SIG-M5 (cell line): ENCODE results near the gene UBR7.
"Not testable (repeated sequence)": the region's sequence is repeated elsewhere in the genome, so short reads cannot be mapped to it uniquely, and the experiment has no call there.

Experiments
- DNase-seq: peaks from one replicate; lab custom pipeline; 2025; lab: John Stamatoyannopoulos, UW

The UBR7 gene

DNA sequence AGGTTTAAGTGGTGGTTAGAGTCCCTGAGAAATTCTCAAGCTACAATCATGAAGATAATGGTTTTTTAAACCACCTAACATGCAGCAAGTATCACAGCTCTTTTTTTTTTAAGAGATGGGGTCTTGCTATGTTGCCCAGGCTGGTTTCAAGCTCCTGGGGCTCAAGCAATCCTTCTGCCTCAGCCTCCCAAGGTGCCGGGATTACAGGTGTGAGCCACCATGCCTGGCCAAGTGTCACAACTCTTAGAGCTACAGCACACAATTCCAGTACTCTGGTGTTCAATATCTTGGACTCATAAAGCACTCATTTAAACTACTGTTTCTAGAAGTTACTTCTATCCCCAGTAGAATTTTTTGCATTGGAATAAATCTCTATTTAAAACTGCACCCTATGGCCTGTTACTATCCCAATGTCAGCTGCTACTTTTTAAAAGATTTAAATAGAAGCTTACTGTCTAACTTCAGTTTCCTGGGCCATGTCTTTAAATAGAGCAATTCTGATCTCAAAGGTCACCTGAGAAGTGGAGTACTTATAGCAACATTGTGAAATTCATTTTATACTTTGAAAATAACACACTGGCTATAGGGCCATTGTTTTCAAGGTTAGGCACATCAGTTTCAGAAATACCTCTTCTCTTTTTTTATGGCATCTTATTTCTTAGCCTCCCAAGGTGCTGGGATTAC lies 11.6 kb upstream of the UBR7 start:
- DNase-seq = no peak

DNA sequence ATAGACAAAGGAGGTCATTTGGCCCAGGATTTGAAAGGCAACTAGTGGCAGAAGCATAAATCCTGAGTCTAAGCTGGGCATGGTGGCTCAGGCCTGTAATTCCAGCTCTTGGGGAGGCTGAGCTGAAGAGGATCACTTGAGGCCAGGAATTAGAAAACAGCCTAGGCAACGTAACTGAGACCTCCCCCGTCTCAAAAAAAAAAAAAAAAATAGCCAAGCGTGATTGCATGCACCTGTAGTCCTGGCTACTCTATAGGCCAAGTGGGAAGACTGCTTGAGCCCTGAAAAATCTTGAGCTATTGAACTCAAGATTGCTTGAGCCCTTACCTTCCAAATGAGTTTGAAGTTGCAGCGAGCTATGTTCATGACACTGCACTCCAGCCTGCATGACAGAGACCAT lies 8.0 kb upstream of the UBR7 start:
- no peak for DNase-seq

DNA sequence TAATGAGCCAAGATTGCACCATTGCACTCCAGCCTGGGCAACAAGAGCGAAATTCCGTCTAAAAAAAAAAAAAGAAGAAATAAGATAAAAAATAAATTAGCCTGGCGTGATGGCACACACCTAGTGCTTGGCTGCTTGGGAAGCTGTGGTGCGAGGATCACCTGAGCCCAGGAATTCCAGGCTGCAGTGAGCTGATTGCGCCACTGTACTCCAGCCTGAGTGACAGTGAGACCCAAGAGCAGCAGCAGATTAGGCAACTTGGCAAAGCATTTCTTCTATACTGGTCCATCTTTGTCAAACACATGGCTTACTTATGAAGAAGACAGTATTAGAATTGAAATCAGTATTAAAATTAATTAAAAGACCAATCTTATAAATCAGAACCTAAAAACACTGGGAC lies 6.5 kb upstream of the UBR7 start:
- no peak for DNase-seq

DNA sequence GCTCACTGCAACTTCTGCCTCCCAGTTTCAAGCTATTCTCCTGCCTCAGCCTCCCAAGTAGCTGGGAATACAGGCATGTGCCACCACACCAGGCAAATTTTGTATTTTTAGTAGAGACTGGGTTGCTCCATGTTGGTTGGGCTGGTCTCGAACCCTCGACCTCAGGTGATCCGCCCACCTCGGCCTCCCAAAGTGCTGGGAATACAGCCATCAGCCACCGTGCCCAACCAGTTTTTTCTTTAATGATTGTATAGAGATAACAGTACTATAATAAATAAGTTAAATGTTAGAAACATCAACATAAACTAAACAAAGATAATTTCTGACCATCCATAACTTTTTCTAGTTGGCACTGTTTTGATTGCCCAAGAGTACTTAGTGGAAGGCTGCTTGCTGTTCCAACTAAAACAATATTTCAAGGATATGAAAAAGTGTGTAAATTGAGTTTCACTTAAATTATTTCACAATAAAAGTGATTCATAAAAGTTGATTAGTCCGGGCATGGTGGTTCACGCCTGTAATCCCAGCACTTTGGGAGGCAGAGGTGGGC lies 5.8 kb upstream of the UBR7 start:
- DNase-seq = no peak

DNA sequence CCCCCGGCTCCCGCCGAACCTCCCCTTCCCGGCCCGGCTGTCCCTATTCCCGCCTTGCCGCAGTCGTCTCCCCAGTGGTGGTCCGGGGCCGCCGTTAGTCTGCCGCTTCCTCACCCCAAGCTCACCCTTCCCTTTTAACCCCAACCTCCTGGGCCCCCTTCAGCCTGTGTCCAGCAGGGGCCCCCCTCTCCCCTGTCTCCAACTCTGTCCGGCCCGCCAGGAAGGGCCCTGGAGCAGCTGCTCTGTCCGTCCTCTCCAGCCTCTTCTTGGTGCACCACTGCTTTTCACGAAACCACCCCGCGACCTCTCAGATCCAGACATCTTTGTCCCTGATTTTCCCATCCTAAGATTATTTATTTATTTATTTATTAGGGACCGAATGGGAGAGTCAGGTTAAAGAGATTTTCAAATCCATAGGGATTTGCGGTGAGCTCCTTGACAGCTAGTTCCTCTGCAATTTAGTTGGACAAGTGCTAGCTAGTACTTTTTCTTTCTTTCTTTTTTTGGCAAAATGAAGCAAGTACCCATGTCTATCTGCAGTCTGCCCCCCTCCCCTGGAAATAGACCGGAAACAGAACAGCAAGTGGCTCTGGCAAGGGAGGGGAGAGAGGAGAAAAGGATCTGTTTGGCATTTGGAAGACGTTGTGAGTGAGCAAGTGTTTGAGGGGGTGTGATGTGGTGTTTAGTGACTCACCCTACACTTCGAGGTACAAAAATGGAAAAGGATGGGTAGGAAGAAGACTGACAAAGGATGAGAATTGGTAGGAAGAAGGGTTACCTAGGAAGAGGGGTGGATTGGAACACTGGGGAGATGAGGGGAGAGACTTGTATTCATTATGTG lies 632 bp downstream of the UBR7 start:
- DNase-seq = peak; percentile 22

DNA sequence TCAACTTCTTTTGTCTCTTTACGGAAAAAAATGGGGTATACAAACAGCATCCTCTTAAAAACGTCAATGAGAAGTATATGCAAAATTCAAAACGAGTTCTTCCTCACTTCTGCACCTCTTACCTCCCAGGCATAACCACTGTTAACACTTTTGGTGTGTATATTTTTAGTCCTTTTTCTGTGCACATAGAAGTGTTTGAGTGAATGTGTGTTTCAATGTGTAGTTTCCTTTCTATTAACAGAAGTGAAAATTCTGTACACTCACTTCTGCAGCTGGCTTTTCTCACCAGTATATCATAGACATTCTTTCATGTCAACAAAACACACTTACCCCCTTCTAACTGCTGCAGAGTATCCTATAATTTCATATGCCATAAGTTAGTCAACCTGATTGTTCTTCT lies 5.4 kb downstream of the UBR7 start:
- DNase-seq = no peak

DNA sequence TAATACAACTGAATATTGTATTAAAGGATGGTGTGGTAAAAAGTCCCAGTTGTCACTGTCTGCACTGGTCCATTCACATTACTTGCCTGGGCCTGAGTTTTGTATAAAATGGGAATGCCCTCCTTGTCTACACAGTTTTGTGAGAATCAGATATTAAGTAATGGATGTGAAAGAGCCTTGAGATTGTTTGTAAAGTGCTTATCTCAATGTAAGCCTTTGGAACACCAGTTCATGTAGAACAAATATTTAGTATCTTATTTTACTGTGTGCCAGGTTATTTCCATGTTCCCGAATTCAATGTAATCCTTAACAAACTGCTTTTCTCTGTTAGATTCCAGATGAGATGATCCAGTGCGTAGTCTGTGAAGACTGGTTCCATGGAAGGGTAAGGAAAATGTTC lies 7.5 kb downstream of the UBR7 start:
- no peak for DNase-seq

DNA sequence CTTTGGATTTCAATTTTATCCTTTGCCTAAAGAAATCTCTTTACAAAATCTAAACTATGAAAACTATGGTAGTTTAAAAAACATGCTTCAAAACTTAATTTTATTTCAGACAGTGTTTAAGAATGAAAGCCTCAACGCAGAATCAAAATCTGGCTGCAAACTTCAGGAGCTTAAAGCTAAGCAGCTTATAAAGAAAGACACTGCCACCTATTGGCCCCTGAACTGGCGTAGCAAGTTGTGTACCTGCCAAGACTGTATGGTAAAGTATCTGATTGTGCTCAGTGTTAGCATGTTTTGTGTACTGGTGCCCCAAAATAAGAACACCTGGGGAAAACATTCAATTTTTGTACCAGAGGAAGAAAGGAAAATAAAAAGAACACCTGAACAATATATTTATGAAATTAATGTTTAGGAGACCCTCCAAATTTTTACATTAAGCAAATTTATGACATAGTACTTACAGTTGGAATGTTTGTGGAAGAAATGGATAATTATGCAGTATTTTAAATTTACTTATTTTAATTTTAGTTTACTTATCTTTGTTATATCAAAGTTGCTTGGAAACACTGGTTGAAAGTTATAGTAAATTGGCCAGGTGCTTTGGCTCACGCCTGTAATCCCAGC lies 12.2 kb downstream of the UBR7 start:
- no peak for DNase-seq

DNA sequence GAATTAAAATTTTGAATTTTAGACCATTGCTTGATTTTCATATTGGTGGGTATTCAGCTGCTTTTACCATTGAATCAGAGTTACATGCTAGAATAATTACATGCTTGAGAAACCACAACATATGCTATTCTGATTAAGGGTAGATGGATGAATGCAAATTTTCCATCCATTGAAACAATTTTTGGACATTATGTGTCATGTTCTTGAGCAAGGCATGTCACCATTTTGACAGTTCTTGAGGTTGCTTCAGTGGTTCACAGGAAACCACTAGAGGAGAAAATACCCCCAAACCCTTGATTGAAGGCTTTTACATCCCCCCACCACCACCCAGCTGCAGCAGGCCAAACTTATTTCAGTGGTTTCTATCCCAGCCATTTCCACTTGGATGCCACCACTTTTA lies 13.5 kb downstream of the UBR7 start:
- no peak for DNase-seq

DNA sequence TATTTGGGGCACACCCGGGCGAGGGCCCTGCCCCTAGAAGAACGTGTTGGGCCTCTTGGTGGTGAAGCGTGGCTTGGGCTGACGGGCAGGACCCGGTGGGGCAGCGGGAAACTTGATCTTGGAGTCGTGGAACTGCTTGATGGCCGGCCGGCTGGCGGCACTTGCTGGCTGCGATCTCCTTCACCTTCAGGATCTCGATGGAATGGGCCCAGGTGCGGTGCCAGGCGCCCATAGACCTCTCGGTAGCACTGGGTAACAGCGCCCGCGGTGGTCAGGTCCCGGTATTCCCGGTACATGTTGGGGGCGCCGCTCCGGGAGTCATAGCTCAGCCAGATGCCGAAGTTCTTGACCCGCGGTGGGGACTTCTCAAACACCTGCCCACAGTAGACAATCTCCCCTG lies 16.5 kb downstream of the UBR7 start:
- DNase-seq = no peak

DNA sequence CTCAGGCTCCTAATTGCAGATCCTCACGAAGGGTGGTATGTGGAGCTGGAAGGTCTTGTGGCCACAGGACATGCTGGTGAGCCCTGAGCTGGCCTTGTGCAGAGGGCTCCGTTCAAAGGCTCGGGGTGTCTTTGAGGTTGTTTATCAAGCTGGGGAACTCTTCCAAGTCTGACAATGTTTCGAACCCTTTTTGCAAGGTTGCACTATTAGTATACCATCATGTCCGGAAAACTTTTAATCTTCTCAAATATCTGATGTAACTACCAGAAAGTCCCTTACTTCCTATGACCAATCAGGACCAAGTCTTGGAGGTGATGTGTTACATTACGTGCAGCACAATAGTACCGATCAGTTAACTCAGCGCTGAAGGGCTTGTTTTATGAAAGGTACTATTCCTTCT lies 21.5 kb downstream of the UBR7 start:
- DNase-seq = no peak

DNA sequence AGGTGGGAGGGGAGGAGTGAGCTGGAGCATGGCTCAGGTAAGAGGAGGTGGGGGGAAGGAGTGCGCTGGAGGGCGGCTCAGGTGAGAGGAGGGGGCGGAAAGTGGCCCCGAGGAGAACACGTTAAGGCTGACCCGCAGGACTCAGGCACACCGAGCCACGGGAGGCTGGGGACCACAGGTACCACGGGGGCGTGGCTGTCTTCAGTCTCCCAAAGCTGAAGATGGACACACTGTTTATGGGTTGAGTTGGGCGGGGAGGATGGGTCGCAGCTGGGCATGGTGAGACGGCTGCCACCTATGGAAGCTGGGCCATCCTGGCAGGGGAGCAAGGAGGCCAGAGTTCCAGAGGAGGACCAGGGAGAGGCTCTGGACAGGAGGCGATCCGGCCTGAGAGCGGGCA lies 23.5 kb downstream of the UBR7 start:
- DNase-seq = no peak

DNA sequence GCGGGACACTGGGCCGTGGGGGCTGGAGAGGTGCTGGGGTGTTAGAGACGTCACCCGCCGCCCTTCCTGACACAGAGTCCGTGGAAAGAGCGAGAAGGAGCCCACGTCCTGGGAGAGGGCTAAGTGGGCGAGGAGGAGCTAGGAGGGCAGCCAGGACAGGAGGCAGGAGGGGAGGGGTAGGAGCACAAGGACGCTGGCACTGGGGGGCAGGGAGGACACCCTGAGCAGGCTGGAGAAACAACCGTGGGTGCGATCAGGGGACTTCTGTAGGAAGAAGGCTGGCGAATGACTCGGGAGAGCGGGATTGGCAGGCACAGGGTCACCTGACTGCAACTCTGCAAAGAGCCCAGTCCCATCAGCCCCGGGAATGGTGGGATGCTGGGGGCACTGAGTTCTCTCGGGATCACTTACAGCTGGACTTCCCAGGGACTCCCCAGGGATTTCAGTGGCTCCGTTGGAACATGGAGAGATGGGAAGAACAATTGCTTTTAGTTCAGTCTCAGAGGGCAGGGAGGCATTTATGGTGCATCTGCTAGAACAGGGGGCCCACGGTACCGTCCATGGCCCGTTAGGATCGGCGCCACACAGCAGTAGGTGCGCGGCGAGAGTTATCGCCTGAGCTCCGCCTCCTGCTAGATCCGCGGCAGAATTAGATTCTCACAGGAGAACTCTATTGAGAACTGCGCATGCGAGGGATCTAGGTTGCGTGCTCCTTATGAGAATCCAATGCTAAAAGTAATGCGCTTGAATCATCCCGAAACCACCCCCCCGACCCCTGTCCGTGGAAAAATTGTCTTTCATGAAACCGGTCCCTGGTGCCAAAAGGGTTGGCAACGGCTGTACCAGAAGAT lies 24.3 kb downstream of the UBR7 start:
- DNase-seq = no peak

DNA sequence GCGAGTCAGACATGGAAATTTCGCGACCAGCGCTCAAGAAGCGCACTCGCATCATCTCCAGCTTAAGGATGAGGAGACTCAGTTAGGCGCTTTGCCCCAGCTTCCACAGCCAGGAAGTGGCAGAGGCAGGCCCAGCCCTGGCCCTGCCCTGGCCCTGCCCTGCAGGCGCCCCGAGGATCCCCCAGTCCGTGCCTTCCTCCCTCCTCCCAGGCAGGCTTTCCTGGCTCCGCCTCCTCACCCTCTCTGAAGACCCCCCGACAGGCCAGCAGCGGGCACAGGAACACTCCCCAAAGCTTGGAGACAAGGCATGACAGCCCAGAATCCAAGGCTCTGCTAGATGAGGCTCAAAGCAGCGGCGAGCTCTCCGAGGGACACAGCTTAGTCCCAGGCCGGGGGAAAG lies 25.1 kb downstream of the UBR7 start:
- no peak for DNase-seq

DNA sequence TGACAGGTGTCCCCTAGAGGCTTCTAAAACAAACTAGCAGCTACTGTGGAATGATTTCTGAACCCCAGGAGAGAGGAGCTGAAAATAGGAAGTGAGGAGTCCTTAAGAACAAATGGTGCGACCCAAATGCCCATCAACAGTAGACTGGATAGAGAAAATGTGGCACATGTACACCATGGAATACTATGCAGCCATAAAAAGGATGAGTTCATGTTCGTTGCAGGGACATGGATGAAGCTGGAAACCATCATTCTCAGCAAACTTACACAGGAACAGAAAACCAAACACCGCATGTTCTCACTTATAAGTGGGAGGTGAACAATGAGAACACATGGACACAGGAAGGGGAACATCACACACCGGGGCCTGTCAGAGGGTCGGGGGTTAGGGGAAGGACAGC lies 26.0 kb downstream of the UBR7 start:
- not testable (repeated sequence) for DNase-seq

DNA sequence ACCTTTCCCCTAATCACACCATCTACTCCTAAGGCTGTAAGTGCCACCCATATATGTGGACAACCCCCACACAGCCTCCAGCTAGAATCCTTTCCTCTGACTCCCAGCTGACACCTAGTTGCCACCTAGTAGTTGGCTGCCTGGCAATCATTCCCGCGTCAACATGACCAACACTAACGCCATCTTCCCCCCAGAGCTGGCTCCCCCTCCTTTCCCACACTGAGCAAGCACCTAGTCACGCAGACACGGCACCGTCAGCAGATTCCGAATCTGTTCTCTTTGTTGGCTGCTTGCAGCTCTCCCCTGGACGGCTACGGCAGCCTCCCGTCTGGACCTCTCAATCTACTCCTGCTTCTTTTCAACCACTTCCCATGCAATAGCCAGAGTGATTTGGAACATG lies 27.7 kb downstream of the UBR7 start:
- no peak for DNase-seq

DNA sequence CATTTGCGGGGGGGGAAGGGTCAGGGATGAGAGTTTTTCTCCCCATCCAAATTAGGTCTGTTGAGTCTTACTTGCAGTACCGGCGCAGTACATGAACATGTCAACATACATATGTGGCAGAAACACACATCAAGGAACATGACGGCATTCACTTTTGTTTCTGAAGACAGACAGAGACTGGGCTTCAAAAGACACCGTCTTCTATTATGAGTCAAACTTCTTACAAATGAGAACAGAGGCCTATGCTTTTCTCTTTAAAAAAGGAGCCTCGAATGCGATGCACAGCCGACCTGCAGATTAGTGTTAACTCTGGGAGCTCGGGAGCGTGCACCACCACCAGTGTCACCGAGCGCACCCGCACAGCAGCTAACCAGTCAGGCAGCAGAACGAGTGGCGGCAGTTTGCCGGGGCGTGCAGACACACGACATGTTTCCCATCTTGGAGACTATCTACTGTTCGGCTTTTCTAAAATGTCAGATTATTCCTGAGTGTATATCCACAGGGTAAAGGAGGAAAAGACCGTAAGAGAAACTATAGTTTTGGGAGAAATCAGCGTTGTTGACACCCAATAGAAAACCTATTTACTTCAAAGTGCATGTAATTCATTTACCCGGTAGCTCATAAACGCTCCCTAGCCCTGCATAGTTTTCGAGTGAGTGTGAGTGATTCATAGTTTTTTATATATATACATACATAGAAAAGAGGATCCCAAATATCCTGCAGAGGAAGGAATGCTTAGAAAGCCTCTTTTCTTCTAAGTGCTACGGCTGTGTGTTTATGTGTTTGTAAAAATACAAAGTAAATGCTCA lies 33.0 kb downstream of the UBR7 start:
- DNase-seq = no peak

DNA sequence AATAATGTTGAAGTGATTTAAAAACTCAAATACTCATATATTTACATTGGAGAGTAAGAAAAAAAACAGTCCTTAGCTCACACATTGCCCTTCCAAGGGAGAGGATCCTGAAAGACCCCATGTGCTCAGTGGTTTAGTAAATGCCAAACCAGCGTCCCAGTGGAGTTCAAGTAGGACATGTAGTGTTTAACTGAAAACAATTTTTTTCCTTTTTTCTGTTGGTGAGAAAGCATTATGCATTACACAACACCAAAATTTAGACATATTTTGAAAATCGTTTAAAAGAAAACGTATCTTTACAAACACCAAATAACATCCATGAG lies 33.6 kb downstream of the UBR7 start:
- no peak for DNase-seq

DNA sequence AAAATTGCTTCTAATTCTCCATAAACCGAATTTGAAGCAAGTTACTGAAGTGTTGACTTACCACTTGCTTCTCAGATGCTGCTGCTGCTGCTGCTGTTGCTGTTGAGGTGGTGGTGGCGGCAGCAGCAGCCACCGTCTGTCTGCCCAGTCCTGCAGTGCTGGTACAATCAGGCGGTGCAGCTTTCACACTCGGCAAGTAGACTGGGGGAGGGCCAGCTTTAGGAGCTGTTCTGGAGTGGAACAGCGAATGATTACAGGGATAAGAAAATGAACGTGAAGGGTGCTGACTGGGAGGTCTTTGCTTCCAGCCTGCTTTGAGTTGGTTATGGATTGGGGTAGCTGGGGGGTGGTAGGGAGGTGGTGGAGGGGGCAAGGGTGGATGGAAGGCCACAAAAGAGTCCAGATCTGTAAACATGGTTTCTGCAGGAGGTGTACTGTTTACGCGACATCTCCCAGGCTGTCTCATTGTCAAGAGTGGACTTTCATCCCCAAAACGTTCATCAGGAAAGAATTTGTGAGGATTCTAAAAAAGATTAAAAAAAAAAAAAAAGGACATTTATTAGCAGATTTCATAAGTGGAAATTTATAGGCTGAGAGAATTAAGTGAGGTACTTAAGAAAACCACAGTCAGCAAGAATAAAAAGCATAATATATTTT lies 38.8 kb downstream of the UBR7 start:
- no peak for DNase-seq

DNA sequence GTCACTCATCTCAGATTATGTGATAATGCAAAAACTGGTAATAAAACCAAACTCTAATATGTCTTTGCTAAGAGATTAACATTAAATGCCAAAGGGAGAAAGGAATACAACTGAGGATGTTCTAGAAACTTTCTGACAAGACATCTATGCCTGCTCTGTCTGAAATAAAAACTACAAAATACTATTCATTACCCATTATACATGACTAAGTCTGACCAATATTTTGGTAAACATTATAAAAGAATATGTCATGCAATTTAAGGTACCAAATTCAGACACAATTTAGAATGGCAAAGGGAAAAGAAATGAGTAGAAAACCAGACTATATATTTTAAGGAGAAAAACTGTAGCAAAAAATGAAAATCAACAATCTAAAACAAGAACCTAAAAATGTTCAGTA lies 39.5 kb downstream of the UBR7 start:
- no peak for DNase-seq
